ENCODE data around the gene ITPKC.

ITPKC gene

DNA sequence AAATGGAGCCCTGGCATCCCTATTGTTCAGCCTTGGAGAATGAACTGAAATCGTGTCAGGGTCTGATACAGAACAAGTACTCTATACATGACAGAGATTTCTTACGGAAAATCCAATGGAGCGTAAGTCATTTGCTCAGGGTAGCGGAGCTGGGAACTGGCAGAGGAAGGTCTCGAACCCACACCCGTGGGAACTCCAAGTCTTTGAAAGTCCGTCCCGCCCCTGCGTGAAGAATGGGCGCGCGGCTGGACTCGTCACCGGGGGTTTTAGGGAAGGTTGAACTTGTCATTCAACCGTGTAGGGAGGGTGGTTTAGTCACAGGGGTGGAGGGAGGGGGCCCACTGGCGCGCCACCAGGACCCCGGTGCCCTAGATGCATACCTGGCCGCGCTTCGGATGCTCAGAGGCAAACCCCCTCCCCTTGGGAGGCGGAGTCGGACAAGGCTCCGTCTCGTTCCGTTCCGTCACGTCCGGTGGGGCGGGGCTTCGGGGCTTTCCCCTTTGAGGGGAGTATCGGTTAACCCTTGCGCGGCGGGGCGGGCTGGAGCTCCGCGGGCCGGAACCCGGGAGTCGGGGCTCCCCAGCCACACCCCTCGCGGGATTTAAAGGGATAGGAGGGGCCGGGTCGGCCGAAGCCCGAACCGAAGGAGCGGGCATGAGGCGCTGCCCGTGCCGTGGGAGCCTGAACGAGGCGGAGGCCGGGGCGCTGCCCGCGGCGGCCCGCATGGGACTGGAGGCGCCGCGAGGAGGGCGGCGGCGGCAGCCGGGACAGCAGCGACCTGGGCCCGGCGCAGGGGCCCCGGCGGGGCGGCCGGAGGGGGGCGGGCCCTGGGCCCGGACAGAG lies at the start of gene ITPKC, which contains the start of gene COQ8B:
Gene ITPKC (plus strand): TSS at position 631 of the 843 bp plus-strand sequence. CDS start 24 bp downstream, at position 655.
Gene COQ8B (minus strand): TSS at position 405 of the 843 bp plus-strand sequence. CDS start 2,254 bp downstream, outside the sequence.
- DNase-seq (ENCODE audit: low read depth), result peak; percentile 100

GRCh38 chr19:40667602-40668001 lies 49.3 kb upstream of the ITPKC start:
- DNase-seq (ENCODE audit: low read depth), result no peak

DNA sequence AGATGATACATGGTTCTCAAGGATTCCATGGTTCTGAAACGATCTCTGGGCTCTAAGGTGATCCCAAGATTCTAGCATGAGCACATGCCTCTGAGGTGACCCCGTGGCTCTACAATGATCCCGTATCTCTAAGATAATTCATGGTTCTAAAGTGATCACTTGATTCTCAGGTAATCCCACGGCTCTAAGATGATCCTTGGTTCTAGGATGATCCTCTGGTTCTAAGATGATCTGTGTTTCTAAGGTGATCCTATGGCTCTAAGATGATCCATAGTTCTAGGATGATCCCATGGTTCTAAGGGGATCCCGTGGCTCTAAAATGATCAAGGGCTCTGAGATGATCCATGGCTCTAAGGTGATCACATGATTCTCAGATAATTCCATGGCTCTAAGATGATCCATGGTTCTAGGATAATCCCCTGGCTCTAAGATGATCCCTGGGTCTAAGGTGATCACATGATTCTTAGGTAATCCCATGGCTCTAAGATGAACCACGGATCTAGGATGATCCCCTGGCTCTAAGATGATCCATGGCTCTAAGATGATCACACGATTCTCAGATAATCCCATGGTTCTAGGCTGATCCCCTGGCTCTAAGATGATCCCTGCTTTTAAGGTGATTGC lies 47.8 kb upstream of the ITPKC start:
- DNase-seq (ENCODE audit: low read depth), result no peak

DNA sequence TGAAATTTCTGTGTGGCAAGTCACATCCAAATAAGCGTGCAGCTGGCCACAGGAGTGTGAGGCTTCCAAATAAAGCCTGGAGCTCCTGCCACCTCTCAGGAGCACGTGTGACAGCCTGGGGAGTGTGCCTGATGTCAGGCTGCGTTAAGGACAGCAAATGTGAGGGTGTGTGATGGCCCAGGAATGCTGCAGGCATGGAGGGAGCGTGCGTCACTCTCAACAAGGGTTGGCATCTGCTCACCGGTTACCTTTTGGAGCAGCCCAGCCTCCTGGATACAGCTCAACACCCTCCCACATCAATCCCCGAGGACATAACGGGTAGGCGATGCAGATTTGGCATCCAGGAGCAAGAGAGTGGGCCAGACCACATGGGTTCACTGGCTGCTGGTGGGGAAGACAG lies 45.5 kb upstream of the ITPKC start:
- DNase-seq (ENCODE audit: low read depth), result no peak

DNA sequence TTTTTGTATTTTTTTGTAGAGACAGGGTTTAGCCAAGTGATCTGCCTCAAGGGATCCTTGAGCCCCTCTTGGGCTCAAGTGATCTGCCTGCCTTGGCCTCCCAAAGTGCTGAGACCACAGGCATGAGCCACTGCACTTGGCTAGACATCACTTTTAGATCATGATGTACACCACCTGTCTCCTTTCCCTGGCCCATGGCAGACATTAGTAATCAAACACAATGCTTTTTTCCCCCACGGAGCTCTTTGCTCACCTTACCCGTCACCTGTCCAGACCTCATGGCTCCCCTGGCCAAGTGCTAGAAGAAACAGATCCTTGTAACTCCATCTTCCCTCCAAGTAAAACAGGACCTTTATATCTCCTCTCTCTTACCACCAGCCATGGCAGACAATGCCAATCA lies 44.9 kb upstream of the ITPKC start:
- no peak for DNase-seq (ENCODE audit: low read depth)

DNA sequence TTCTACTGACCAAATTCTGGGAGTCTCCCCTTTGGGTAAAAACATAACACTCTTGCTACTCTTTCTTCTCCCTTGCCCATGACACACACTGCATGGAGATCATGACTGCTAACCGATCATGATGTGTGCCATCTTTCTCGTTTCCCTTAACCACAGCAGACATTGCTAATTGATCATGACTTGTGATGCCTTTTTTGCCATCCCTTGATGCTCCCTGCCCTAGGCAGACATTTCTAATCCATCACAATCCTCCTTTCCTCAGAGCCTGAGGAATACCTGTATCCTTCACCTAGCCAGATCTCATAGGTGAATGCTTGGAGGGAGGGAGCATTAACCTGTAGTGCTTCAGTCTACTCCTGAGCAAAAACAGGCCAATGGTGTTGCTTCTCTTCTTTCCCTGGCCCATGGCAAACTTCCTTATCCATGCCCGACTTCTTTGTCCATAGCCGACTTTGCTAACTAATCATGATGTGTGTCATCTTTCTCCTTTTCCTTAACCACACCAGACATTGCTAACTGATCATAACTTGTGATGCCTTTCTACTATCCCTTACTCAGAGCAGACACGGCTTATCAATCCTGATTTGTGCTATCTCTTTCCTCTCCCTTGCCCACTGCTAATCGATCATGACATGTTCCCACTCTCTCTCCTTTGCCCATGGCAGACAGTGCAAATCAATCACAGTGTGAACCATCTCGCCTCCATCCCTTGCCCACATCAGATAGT lies 44.2 kb upstream of the ITPKC start:
- no peak for DNase-seq (ENCODE audit: low read depth)

- no peak for DNase-seq (ENCODE audit: low read depth)
Measured at GRCh38 chr19:40673397-40673796, 43.5 kb upstream of the ITPKC start.

DNA sequence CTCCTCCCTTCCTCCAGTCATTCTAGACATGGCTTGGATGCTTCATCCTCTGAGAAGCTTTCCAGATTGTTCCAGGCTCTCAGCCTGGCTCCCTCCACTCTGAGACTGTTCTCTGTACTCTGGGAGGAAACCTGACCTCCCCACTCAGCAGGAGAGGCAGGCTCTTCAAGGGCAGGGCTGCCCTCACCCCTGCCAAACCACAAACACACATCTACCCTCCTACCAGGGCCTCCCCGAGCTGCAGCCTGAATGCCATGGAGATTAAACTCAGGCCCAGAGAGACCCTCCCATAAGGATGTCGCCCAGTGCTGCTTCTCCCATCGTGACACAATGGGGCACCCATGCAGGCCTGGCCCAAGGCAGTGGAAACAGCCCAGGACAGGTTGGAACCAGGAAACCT lies 42.6 kb upstream of the ITPKC start:
- DNase-seq (ENCODE audit: low read depth), result no peak

DNA sequence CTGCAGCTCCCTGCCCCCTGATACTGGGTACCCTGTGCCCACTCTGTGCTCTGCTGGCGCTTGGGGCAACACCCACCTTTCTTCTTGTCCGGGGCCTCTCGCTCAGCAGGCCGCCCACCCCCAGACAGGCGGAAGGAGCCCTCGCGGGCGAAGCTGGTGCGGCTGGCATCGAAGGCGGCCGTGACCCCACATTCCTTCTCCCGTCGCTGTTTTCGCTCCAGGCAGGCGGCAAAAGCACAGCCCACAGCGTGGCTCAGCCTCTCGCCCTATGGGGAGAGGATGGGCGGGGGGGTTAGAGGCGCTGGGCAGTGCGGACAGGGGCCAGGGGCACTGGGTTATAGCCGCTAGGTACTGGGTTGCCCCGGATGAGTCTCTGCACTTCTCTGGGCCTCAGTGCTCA lies 39.8 kb upstream of the ITPKC start:
- DNase-seq (ENCODE audit: low read depth), result no peak

DNA sequence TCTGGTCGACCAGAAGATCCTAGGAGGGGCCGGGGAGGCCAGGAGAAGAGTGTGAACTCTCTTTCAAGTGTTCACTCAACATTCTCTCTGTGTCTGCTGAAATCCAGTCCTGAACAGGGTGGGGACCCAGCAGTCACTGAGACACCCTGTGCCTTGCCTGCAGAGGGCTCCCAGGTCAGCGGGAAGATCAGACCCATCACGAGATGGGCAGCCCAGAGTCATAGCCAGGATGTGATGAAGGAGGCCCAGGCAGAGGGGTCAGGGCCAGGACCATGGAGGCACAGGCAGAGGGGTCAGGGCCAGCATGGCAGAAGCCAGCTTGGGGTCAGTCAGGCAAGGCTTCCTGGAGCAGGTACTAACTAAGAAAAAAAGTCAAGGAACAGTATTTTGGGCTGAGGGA lies 35.9 kb upstream of the ITPKC start:
- DNase-seq (ENCODE audit: low read depth), result no peak

GRCh38 chr19:40682431-40682964 lies 34.4 kb upstream of the ITPKC start:
- no peak for DNase-seq (ENCODE audit: low read depth)

DNA sequence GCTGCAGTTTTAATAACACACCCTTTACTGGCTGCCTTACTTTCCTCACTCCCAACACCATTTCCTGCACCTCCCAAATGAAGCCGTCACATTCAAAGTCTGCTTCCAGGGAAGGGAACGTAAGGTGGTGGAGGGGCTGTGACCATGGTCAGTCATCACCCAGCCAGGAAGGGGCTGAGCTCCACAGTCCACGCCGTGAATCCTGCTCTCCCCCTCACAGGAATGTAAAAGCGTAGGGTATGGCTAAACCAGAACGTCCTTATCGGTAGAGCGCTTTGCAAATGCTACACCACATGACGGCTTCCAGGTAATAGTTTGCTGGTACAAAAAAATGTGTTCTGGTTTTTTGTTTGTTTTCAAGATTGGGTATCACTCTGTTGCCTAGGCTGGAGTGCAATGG lies 33.5 kb upstream of the ITPKC start:
- no peak for DNase-seq (ENCODE audit: low read depth)

DNA sequence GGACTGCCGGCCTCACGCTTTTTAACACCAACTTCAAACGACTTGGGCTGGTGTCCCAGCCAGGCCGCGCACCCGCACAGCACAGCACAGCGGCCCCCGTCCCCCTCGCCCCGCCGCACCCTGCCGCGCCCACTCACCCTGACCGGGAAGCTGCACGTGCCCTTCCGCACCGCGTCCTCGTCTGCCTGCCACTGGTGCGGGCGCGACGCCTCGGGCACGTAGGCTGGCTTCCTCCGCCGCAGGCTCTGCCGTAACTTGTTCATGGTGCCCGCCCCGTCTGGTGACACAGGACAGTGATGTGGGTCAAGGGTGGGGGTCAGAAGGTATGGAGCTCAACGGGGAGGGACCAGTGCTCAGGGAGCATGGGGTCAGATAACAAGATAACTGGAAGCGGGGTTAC lies 32.6 kb upstream of the ITPKC start:
- no peak for DNase-seq (ENCODE audit: low read depth)

GRCh38 chr19:40685016-40685526 lies 31.8 kb upstream of the ITPKC start:
- DNase-seq (ENCODE audit: low read depth), result no peak

GRCh38 chr19:40685563-40685962 lies 31.3 kb upstream of the ITPKC start:
- no peak for DNase-seq (ENCODE audit: low read depth)

DNA sequence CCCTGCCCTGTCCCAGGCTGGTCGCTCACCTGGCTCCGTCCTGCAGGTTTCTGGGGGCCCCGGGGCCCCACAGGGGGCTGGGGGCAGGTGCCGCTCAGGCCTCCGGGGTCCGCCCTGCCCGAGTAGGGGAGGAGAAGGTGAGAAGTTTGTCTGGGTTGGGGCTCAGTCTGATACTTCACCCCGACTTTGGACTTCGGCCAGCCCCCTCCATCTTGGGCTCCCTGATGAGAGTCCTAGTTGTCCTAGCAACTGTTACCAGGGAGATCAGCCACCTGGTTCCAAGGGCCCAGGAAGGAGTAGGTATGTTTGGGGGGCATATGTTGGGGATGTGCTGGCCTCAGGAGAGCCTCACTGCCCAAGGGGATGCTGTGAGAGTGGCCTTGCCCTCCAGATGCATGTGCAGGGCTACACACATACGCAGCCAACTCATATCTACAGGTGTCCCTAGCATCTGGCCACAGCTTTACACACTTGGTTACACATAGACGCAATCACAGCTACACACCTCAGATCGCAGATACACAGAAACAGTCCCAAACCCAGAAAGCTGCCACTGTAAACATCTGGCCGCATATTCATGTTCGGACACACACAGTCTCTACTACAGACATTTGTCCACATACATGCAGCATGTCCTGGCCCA lies 29.9 kb upstream of the ITPKC start:
- DNase-seq (ENCODE audit: low read depth), result no peak

DNA sequence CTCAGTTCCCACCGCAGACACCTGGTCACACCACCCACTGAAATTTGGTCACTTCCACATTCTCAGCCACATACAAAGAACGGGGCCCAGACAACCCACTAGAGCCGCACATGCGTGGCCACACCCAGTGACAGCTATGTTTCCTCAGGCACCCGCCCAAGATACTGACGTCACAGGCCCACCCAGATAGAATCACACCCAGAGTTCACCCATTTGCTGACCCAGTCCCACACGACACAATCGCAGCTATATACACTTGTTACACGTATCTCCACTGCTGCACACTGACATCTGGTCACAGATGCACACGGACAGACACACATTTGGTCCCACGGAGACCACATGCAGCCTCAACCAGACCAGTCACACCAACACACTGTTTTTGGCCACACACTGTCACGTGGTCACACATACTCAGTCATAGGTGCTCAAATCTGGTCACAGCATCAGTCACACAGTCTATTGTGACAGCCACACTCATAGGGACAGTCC lies 29.3 kb upstream of the ITPKC start:
- DNase-seq (ENCODE audit: low read depth), result no peak

- no peak for DNase-seq (ENCODE audit: low read depth)
Measured at GRCh38 chr19:40688309-40688708, 28.6 kb upstream of the ITPKC start.

DNA sequence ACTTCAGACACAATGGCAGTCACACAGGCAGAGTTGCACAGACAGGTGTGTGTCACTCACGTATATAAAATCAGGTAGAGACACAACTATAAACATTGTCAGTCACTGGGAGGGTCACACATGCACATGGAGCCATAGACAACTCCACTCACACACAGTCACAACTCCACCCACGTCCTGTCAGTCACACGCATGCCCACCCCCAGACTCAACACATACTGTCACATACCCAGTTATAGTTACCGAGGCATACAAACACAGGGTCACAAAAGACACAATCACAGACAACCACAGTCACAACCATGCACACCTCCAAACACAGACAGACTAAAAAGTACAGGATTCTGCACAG lies 27.9 kb upstream of the ITPKC start:
- no peak for DNase-seq (ENCODE audit: low read depth)

- DNase-seq (ENCODE audit: low read depth), result no peak
Measured at GRCh38 chr19:40689339-40690049, 27.4 kb upstream of the ITPKC start.

- DNase-seq (ENCODE audit: low read depth), result no peak
Measured at GRCh38 chr19:40690050-40690692, 26.7 kb upstream of the ITPKC start, which contains the start of gene NUMBL. TSS of gene NUMBL (minus strand) at chr19:40690651. CDS start at chr19:40690483, 168 bp downstream.

Data from stimulated activated CD8-positive, alpha-beta memory T cell treated with anti-CD3 and anti-CD28 coated beads, Interleukin-15, amount 100 ng/mL, for 1 hour (primary cell).